HG03457 (cell line): ENCODE measurements around the gene TMEM126A.
A peak's percentile ranks its signal among the peaks of the same experiment; 100 is the strongest.
"Not testable (repeated sequence)": the region's sequence is repeated elsewhere in the genome, so short reads cannot be mapped to it uniquely, and the experiment has no call there.

Experiments used
- ATAC-seq: cut with Tn5 transposase; IDR thresholded peaks from one replicate; pipeline ENCODE4 v1.9.1; 2021; ENCODE audit warnings: moderate number of reproducible peaks; ENCODE audit not compliant: unreplicated experiment

TMEM126A gene

DNA sequence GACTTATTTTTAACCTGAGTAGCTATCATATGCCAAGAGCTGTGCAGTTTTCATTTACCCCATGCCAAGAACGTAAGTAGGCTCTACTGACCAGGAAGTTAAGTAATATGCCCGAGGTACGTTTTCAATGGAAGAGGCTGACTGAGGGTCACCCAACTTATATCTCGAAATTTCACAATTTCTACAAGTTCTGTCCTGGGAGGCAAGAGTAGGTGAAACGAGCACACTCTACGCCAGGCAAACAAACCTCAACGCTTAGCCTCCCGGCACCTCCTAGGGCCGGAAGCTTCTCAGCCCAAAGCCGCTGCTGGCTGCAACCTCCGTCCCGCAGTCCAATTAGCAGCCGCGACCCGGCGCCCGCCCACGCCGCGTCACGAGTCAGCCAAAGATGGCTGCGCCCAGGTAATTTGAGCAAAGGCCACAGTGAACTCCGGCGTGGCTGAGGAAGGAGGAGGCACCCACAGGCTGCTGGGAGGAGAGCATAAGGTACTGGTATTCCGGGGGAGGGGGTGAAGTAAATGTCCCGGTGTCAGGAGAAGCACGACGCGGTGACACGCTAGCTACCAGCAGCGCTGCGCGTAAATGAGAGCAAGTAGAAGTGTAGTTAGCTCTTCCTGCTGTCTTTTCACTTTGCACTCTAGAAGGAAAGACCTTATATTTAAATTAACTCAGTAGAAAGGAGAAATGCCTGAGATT, at the start of gene TMEM126A:
TMEM126A (plus strand) TSS at position 364 of the 696 bp plus-strand sequence. CDS start 2,289 bp downstream, outside the sequence.
- peak; percentile 99 for ATAC-seq

DNA sequence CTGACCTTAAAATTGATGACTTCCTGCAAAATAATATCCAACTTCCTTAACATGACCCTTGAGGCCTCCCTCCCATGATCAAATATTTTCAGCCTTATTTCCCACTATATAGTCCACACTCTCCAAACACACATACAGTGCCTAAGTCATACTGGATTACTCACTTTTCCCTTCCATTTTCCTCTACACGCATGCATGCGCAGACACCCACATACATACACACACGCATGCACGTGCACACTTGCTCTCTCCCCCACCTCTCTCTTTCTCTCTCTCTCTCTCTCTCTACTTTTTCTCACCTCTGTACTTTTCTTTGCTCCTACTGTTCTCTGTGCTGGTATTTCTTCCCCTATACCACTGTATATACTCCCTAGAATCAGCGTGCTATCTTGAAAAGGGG, 48.7 kb upstream of the TMEM126A start:
- no peak for ATAC-seq

DNA sequence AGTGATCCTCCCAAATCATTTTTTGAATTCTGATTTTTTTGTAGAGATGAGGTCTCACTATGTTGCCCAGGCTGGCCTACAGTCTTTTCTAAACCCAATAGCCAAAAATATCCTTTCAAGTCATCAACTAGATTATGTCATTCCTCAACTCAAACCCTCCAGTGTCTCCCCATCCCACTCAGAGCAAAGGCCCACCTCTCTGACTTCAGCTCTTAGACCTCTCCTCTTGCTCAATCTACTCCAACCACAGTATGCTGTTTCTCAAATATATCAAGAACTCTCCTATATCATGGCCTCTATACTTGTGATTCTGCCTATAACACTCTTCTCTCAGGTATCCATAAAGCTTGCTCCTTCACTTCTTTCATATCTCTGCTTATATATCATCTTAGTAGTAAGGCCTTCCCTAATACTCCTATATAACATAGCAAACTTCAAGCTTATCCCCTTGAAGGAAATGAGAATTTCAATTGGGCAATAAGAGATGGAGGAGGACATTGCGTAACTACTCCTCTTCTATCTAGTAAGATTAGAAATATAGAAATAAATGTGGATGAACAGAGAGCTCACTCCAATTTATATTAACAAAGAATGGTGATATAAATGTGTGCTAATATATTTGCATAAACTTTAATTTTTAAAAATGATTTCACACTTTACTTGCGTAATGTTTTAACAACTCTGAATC, 45.1 kb upstream of the TMEM126A start:
- no peak for ATAC-seq

DNA sequence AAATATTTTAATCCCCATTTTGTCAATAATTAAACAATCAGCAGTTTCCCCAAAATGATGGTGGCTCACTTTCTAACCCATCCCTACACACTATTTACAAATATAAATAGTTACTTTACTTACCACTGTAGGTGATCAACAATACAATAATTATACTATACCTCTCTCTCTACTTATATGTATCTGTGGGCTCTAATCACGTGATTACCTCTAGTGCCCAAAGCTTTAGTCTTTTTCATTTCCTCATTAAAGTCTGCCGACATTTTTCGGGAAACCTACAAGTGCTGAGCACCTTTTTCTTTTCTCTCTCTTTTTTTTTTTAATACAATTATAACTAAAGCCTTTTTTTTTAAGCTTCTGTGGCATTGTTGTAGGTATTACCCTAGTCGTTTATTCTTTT, 44.5 kb upstream of the TMEM126A start:
- no peak for ATAC-seq

DNA sequence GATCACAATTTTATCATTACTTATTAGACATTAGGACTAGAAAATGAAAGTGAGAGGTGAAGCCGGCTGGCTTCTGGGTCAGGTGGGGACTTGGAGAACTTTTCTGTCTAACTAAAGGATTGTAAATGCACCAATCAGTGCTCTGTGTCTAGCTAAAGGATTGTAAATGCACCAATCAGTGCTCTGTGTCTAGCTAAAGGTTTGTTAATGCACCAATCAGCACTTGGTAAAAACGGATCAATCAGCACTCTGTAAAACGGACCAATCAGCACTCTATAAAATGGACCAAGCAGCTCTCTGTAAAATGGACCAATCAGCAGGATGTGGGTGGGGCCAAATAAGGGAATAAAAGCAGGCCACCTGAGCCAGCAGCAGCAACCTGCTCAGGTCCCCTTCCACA, 41.5 kb upstream of the TMEM126A start:
- ATAC-seq: not testable (repeated sequence)

DNA sequence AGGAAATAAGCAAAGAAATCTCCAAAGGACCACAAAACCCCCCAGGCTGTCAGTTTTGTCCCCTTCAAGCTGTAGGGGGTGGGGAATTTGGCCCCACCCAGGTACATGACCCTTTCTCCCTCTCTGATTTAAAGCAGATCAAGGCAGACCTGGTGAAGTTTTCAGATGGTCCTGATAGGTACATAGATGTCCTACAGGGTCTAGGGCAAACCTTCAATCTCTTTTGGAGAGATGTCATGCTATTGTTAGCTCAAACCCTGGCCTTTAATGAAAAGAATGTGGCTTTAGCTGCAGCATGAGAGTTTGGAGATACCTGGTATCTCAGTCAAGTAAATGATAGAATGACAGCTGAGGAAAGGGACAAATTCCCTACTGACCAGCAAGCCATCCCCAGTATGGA, 39.1 kb upstream of the TMEM126A start:
- not testable (repeated sequence) for ATAC-seq

DNA sequence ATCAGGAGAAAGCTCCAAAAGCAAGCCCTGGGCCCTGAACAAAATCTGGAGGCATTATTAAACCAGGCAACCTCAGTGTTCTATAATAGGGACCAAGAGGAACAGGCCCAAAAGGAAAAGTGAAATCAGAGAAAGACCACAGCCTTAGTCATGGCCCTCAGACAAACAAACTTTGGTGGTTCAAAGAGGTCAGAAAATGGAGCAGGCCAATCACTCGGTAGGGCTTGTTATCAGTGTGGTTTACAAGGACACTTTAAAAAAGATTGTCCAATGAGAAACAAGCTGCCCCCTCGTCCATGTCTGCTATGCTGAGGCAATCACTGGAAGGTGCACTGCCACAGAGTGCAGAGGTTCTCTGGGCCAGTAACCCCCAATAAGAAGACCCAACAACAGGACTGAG, 38.5 kb upstream of the TMEM126A start:
- ATAC-seq: not testable (repeated sequence)

DNA sequence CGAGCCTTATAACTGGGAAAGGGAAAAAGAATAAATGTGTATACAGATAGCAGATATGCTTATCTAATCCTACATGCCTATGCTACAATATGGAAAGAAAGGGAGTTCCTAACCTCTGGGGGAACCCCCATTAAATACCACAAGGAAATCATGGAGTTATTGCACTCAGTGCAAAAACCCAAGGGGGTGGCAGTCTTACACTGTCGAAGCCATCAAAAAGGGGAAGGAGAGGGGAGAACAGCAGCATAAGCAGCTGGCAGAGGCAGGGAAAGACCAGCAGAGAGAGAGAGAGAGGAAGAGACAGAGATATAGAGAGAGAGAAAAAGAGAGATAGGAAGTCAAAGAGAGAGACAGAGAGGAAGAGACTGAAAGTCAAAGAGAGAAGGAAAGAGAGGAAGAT, 36.1 kb upstream of the TMEM126A start:
- not testable (repeated sequence) for ATAC-seq

DNA sequence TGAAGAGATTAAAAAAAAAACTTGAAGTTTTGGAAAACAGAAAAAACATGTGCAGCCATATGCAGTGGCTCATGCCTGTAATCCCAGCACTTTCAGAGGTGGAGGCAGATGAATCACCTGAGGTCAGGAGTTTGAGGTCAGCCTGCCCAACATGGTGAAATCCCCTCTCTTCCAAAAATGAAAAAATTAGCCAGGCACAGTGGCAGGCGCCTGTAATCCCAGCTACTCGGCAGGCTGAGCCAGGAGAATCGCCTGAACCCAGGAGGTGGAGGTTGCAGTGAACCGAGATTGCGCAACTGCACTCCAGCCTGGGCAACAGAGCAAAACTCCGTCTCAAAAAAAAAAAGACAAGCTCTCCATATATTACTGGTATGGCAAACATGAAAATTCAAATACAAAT, 28.3 kb upstream of the TMEM126A start:
- ATAC-seq: no peak

DNA sequence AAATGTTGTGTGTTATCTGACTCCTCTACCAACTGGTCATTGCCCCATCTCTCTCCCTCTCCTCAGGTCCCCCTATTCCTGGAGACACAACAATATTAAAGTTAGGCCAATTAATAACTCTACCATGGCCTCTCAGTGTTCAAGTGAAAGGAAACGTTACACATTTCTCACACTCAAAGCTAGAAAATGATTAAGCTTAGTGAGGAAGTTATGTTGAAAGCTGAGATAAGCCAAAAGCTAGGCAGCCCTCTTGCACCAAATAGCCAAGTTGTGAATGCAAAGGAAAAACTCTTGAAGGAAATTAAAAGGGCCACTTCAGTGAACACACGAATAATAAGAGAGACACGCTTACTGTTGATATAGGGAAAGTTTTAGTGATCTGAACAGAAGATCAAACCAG, 27.5 kb upstream of the TMEM126A start:
- no peak for ATAC-seq

DNA sequence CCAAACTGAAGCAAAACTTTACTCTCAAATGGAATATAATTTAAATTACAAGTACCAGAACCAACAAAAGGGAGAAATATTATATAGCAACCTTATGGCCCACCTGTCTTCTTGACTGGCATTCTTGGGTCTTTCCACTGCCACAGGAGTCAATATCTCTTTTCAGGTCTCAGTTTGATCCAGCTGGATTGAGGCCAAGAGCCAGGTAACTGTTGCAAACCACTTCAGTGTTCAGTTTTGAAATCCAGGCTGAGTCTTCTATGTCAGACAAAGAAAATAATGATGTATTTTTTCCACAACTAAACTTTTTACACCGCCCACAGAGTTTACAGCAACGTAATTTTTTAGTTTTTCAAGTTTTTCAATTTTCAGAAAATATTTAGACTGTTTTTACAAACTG, 21.3 kb upstream of the TMEM126A start:
- no peak for ATAC-seq

DNA sequence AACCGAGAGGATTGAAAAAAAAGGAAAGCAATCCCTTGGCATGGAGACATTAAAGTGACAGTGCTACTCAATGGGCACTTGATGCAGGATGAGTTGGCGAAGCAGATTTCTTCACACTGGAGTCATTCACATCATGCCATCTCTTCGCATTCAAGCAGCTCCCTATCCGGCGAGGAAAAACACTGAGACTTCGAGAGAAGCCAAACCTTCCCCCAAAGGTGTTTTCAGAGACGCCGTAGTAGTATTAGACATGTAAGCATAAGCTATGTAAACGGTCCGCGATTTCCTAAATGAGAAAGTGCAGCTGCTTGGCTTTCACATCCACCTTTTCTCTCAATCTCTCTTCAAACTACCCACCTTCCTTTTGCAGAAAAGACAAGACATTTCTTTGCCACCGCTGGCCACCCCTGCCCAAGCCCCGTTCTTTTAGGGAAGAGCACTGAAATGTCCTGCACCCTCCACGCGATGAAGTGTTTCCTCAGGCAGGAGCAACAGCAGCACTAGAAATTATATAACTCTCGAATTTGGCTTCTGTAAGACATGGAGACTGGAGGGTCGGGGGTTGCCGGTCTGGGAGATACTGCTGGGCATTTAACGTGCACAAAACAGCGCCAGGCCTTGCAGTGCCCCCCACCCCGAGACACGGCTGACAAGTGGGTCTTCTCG, 20.3 kb upstream of the TMEM126A start, which contains the start of gene DLG2:
DLG2 (minus strand) TSS at position 13 of the 666 bp plus-strand sequence.
- ATAC-seq: no peak

DNA sequence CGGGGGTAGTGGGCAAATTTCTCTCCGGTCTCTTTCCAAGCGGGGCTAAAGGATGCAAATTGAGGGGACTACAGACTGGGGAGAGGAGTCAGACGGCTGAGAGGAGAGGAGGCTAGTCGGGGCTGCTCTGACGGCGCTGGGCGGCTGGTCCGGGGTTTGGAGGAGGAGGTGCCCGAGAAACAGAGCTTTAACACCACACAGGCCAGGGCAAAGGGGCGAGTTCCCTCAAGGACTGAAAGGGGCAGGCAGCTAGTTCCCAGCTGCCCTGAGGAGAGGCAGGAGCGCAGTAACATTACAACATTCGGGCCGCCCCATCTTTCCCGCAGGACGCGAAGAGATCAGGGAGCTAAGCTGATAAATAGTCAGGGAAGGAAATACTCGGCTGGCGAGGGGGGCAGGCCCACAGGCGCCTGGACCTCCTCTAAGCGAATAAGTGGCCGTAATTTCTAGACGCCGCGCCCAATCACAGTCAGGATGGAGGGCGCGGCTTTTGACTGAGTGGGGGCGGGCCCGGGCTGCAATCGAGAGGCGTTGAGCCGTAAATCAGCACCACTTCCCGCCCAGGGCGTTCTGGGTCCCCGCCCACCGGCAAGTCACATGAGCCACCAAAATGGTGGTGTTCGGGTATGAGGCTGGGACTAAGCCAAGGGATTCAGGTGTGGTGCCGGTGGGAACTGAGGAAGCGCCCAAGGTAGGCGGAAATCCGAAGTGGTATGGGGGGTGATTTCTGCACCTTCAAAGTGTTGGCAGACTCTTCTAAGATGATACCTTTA, 19.6 kb upstream of the TMEM126A start, which contains the start of gene TMEM126B:
TMEM126B (plus strand) TSS at position 596 of the 773 bp plus-strand sequence; CDS start at position 611, 15 bp downstream.
- ATAC-seq: peak; percentile 100

DNA sequence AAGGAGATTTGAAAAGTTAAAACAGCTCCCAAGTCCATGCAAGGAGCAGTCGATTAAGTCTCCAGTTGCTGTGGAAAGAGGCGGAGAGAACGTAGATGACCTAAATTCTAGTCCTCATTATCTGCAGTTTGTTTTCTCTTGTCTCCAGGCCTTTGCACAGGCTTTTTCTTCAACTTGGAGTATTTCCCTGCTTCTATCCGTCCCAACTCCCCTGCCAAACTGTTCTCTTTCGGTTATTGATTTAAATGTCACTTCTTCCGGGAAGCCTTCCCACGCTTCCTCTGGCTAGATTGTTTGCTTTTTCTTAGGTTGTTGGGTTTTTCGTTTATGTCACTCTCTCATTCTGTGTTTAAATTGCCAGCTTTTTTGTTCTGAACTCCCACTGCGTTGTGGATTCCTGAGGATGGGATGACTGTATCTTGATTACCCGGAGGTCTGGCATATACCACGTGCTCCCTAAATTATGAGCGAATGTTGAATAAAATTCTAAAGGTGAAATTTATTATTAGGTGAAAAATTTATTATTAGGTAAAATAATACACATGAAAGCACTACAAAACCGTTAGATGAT, 18.9 kb upstream of the TMEM126A start:
- ATAC-seq: peak; percentile 1

DNA sequence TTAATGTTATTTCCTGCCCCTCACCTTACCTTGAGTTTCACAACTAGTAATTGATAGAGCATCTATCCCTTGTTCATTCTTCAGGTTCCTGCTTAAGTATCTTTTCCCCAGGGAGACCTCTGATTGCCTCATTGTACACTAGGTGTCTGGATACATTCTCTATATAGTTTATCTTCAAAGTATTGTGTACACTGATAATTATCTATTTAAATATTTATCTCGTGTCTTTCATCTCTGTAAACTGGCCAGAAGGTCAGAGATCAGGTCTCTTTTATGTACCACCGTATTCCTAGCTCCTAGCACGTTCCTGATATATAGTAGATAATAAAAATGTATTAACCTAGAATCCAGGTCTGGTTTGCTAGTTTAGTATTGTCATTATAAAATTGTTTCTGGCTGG, 13.0 kb upstream of the TMEM126A start:
- no peak for ATAC-seq

DNA sequence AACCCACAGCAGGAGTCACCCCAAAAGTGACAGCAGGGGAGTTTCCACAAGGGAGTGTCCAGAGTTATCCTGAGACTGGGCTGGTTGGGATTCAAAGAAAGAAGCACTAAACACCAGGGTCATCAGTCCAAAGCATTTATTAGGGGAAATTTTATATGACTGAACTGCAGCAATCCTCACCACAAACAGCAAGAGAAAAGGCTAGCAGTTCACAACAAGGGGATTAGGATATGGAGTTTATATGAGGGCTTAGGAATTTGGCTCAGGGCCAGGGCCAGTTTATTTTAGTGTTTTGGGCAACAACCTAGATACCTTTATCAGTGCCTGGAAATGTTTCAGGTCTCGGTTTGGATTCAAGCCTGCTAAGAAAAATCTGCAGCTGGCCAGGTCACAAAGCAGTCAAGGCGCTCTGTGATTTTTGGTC, 4.6 kb upstream of the TMEM126A start:
- ATAC-seq: no peak

DNA sequence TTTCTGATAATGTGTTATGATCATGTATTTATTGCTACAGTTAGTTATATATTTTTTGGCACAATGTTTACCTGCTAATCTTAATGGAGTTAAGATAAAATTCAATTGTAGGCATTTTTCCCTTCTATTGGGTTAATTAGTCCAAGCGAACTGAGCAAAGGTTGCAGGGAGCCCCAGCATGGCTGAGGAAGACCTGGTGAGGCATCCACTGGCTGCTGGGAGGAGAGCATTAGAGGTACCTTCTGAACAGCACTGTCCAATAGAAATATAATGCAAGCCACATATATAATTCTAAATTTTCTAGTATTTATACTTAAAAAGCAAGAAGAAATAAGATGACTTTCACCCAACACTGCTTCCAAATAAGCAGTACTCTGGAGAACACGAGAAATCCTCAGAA, 689 bp upstream of the TMEM126A start:
- ATAC-seq: no peak

DNA sequence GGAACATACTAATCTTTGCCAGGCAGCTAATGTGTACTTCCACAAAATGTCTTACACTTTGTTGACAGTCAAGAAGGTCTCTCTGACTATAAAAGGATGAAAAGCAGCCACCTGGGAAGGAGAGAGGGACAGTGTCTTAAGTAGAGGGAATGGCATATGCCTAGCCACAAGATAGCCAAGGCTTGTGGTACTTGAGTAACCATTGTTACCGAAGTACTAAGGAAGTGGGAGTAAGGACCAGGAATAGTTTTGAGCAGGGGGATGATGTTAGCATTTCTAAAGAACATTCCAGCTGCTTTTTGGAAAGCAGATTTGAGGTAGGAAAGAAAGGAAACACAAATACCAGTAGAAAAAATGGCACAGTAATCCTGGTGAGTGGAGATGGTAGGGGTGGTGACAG, 3.4 kb downstream of the TMEM126A start:
- no peak for ATAC-seq

DNA sequence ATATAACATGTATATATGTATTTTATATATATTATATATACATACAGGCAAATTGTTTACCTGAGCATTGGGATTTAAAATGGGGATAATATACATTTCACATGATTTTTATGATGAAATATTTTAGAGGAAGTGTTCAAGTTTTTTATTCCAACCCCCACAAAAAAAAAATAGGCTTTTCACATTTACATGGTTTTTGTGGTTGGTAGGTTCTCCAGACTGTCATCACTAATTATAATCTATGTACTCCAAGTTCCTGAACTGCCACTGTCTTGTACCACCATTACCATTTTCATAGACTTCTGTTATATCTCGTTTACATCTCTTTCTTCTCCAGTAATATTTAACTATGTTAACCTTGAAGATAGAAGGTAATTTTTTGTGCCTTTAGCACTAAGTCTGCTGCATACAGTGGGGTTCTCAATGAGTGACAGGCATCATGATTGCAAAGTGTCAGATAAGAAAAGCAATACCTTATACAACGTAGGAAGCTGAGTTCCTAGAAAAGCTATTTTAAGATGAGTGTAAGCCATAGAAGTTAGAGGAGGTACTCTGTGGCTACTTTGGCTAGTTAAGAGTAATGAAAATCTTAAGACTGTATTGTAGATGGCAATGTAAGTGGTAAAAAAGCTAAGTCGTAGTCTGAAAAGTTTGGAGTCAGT, 5.2 kb downstream of the TMEM126A start:
- ATAC-seq: no peak

DNA sequence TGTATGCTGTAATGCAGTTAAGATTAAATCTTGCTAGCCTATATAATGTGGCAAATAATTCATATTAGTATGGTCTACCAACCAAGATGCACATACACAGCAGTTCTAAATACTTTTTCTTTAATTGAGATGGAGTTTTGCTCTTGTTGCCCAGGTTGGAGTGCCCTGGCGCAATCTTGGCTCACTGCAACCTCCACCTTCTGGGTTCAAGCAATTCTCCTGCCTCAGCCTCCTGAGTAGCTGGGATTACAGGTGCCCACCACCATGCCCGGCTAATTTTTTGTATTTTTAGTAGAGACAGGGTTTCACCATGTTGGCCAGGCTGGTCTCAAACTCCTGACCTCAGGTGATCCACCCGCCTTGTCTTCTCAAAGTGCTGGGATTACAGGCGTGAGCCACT, 6.6 kb downstream of the TMEM126A start:
- not testable (repeated sequence) for ATAC-seq
